HG02970 (cell line): ENCODE data around the gene ENC1.

Experiments
- ATAC-seq: cut with Tn5 transposase; IDR thresholded peaks from one replicate; pipeline ENCODE4 v1.9.1; 2021; ENCODE audit warnings: mild to moderate bottlenecking, moderate library complexity, moderate number of reproducible peaks; ENCODE audit not compliant: unreplicated experiment, low FRiP score

Gene ENC1

GRCh38 chr5:74613283-74613682 lies 27.2 kb downstream of the ENC1 start:
- ATAC-seq = no peak

GRCh38 chr5:74612045-74612444 lies 28.5 kb downstream of the ENC1 start:
- no peak for ATAC-seq

GRCh38 chr5:74608736-74609601 lies 31.6 kb downstream of the ENC1 start:
- ATAC-seq = no peak

- ATAC-seq = no peak
Measured at GRCh38 chr5:74605759-74606158, 34.8 kb downstream of the ENC1 start.

GRCh38 chr5:74603376-74603775 lies 37.2 kb downstream of the ENC1 start:
- no peak for ATAC-seq

- ATAC-seq = no peak
Measured at GRCh38 chr5:74599148-74599547, 41.4 kb downstream of the ENC1 start.

GRCh38 chr5:74598731-74599130 lies 41.8 kb downstream of the ENC1 start:
- no peak for ATAC-seq

- ATAC-seq = no peak
Measured at GRCh38 chr5:74596927-74597326, 43.6 kb downstream of the ENC1 start.

GRCh38 chr5:74595143-74595925 lies 45.2 kb downstream of the ENC1 start:
- ATAC-seq = no peak

GRCh38 chr5:74594137-74595040 lies 46.1 kb downstream of the ENC1 start:
- no peak for ATAC-seq

- ATAC-seq = no peak
Measured at GRCh38 chr5:74589204-74590056, 51.1 kb downstream of the ENC1 start.

- ATAC-seq = no peak
Measured at GRCh38 chr5:74588415-74588814, 52.1 kb downstream of the ENC1 start.

- ATAC-seq = no peak
Measured at GRCh38 chr5:74587890-74588289, 52.6 kb downstream of the ENC1 start.

- ATAC-seq = no peak
Measured at GRCh38 chr5:74587300-74587699, 53.2 kb downstream of the ENC1 start.

- no peak for ATAC-seq
Measured at GRCh38 chr5:74586856-74587255, 53.7 kb downstream of the ENC1 start.

- ATAC-seq = no peak
Measured at GRCh38 chr5:74582853-74583252, 57.7 kb downstream of the ENC1 start.

- no peak for ATAC-seq
Measured at GRCh38 chr5:74581988-74582365, 58.6 kb downstream of the ENC1 start.

- no peak for ATAC-seq
Measured at GRCh38 chr5:74580729-74581109, 59.8 kb downstream of the ENC1 start.

GRCh38 chr5:74579215-74579614 lies 61.3 kb downstream of the ENC1 start:
- ATAC-seq = no peak
